GM12873 (cell line): ENCODE measurements around the gene MAPRE3.

Source experiments
- CTCF ChIP-seq: IDR thresholded peaks from 2 replicates; pipeline ENCODE4 v1.5.1; 2012; ENCODE audit warnings: low read depth, mild to moderate bottlenecking, moderate library complexity, low read length, control low read depth; ENCODE audit not compliant: insufficient read depth; ENCODE audit errors: missing control alignments

Gene MAPRE3

DNA sequence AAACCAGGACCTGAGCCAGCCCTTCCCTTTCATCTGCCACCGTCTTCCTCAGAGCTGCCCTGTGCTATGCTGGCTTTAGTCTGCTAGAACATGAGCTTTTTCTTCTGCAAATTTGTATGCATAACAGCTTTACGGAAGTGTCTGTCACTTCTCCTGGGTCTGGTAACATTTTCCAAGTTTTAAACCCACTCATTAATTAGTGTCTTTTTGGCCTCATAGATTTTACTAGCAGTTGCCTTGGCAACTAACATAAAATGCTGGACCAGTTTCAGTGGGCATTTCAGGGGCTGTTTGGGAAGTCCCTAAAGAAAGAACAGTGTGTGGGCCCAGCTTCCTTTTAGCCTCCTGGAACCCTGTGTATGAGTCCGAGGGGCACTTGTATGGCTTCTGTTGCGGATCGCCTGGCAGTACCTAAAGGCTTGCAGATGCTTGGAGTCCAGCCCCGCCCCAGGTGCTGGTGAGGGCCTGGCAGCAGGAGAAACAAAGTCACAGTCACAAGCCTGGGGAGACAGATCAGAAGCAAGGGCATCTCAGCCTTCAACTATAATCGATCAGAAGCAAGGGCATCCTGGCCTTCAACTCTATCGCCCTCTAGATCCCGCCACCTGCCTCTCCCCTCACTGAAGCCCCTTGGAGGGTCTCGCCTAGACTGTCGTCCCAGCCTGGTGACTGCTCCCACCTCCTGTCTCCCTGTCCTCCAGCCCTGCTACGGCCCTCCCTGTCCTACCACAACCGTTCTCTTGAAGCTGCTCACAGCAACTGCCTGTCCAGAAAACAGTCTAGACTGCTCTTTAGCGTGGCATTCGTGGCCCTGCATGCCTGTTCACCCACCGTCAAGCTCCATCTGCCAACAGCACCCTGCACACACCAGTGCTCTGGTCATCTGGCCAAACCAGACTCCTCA lies 36.8 kb upstream of the MAPRE3 start:
- no peak for TF ChIP-seq CTCF

GRCh38 chr2:26934335-26934724 lies 36.1 kb upstream of the MAPRE3 start:
- TF ChIP-seq CTCF, result no peak

- TF ChIP-seq CTCF, result no peak
Observed at GRCh38 chr2:26934985-26935384, 35.5 kb upstream of the MAPRE3 start.

DNA sequence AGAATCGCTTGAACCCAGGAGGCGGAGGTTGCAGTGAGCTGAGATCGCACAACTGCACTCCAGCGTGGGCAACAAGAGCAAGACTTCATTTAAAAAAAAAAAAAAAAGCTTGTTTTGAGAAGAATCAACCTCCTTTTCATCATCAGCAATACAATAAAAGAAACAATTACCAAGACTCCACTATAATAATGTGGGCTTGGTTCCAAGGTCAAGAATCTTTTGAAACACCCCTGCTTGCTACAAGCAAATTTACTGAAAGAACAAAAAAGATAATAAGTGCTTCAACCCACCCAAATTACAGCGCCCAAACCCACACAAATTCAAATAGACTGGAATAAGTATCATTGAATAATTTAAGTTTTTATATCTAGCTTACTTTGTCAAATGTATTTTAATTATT lies 33.6 kb upstream of the MAPRE3 start:
- no peak for TF ChIP-seq CTCF

DNA sequence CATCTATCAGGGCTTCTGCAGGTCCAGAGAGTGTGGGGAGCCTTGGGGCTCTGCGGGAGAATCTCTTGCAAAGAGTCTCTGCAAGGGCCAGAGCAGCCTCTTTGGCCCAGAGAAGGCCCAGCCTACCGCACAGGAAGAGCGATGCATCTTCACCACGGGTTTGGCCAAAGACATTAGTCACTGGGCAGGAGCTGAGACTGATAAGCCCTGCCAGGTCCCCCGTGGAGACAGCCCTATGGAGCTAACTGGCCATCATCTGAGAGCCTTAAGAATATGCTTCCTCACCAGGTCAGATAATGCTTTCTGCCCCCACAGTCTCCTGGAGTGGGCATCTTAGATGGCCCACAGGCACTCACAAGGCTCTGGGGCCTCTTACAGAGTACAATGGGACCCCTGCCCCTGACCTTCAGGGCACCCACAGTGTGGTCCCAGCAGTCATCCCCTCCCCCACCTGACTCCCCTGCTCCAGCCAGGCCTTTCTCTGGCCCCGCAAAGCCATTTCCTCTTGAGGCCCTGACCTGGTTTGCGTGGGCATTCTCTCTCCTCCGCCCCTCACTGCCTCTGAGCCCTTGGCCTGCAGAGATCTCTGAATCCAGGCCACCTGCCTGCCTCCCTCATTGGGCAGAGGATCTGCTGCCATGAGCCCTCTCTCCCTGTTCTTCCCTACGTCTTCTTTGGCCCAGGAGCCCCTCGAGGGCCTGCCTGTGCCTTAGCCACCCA lies 31.9 kb upstream of the MAPRE3 start:
- TF ChIP-seq CTCF, result no peak

DNA sequence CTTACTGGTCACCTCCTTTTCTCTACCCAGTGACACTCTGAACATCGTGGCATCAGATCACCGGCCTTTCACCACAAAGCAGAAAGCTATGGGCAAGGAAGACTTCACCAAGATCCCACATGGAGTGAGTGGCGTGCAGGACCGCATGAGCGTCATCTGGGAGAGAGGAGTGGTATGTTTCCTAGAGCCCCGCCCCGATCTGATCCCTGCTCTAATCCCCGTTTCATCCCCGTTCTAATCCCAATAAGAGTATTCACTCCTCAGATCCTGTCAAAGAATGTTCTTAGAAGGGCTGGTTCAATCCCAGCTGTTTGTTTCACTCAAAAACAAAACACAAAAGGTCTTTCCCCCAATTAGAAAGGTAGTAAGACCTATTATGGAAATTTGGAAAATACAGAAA lies 30.4 kb upstream of the MAPRE3 start:
- no peak for TF ChIP-seq CTCF

DNA sequence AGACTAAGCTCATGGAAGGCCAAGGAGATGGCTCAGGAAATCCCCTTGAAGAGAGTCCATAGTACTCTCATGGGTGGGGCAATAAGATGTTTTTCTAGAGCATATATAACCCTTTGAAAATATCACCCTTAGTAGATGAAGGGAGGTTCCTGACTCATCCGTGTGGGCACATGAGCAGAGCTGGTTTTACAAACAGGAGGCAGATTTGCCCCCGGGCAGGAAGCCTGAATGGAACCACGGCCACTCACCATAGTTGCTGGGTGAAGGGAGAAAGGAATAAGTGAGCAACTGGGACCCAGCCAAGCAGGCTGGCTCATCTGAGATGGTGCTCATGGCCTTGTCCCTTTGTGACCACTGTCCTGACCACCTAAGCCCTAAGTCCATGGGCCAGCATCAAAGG lies 29.0 kb upstream of the MAPRE3 start:
- no peak for TF ChIP-seq CTCF
